NCI-H187 (cell line): ENCODE results near the gene DOCK7.
"Not testable (repeated sequence)": the region's sequence is repeated elsewhere in the genome, so short reads cannot be mapped to it uniquely, and the experiment has no call there.

Experiments
- DNase-seq, 2 experiments: peaks; one replicate each; lab custom pipeline; 2025; lab: John Stamatoyannopoulos, UW

The DOCK7 gene

DNA sequence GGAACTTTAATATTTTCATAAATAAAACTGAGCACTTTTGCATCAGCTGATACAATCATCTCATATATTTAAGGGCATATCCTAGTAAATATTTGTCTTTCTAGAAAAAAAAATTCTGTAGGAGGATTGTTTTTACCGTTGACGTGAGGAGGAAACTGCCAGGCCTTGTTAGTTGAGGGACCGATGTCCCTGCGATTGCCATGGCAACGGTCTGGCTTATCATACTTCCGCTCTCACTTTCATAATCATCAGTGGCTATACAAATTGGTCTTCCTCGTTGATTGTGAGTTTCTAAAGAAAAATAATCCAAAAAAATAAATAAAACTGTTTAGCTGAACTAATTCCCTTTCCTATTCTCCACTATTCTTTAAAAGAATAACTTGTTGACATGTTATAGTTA lies 160.2 kb downstream of the DOCK7 start:
- DNase-seq = no peak

GRCh38 chr1:62527346-62527745 lies 160.8 kb downstream of the DOCK7 start:
- not testable (repeated sequence) for DNase-seq

- DNase-seq = no peak
Observed at GRCh38 chr1:62523860-62524259, 164.3 kb downstream of the DOCK7 start.

GRCh38 chr1:62516600-62516999 lies 171.6 kb downstream of the DOCK7 start:
- no peak for DNase-seq

GRCh38 chr1:62514746-62515423 lies 173.3 kb downstream of the DOCK7 start:
- DNase-seq = no peak

DNA sequence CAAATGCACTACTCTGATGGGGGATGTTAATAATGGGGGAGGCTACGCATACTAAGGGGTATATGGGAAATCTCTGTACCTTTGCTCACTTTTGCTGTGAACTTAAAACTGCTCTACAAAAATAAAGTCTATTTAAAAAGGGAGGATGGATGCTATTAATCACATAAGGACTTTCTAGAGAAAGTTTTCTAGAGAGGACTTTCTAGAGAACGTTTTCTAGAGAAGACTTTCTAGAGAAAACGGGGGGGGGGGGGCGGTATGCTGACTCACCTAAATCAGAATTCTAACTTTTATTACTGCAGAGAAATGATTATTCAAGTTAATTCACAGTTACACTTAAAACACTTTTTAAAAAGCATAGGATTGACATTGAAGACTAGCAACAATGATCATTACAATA lies 175.2 kb downstream of the DOCK7 start:
- no peak for DNase-seq

DNA sequence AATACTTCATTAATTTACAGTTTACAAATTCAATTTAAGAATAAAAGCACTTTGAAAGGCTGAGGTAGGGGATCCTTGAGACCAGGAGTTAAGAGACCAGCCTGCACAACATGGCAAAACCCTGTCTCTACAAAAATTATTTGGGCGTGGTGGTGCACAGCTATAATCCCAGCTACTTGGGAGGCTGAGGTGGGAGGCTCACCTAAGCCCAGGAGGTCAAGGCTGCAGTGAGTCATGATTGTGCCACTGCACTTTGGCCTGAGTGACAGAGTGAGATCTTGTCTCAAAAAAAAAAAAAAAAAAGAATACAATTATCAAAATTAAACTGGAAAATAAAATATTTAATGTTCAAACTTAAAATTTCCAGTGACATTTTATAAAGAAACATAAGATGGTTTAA lies 179.2 kb downstream of the DOCK7 start:
- DNase-seq = no peak

- no peak for DNase-seq
Observed at GRCh38 chr1:62508187-62508758, 179.9 kb downstream of the DOCK7 start.

GRCh38 chr1:62500210-62500609 lies 188.0 kb downstream of the DOCK7 start:
- no peak for DNase-seq

- DNase-seq = no peak
Observed at GRCh38 chr1:62494137-62494536, 194.0 kb downstream of the DOCK7 start.

DNA sequence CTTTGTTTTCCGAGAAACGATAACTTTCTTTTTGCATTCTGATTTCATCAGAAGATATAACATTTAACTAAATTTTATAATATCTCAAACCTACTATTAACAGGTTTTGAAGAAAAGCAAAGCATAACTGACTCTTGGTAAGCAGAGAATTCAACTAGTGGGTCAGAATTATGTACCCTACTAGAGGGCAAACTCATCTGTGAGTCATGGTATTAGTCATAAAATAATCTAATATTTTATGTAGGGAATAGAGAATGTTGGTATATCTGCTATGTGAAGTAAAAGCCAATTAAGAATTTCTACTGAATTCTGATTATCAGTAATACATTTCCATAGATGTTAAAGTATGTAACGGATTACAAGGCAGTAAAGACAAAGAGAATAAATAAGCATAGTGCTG lies 194.5 kb downstream of the DOCK7 start:
- DNase-seq = no peak

DNA sequence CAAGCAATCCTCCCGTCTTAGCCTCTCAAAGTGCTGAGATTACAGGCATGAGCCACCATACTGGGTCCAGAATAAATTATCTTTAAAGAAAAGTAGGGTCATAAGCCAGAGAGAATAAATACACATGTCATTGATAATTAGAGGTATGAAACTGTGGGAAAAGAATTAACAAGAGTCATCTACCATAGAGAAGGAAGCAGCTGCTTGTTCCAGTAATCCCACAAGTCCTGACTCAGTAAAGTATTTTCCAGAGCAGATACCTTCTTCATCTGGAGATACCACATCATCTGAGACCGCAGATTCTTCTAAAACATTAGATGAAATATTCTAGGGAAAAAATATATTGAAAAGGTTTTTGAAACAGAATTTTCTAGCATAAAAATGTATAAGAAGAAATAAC lies 195.7 kb downstream of the DOCK7 start:
- no peak for DNase-seq

- DNase-seq = no peak
Observed at GRCh38 chr1:62487956-62488355, 200.2 kb downstream of the DOCK7 start.

- DNase-seq = no peak
Observed at GRCh38 chr1:62484824-62485468, 203.2 kb downstream of the DOCK7 start.

- DNase-seq = no peak
Observed at GRCh38 chr1:62481681-62482080, 206.5 kb downstream of the DOCK7 start.

- DNase-seq = no peak
Observed at GRCh38 chr1:62476525-62477219, 211.5 kb downstream of the DOCK7 start.

GRCh38 chr1:62467092-62467491 lies 221.1 kb downstream of the DOCK7 start:
- DNase-seq = no peak

DNA sequence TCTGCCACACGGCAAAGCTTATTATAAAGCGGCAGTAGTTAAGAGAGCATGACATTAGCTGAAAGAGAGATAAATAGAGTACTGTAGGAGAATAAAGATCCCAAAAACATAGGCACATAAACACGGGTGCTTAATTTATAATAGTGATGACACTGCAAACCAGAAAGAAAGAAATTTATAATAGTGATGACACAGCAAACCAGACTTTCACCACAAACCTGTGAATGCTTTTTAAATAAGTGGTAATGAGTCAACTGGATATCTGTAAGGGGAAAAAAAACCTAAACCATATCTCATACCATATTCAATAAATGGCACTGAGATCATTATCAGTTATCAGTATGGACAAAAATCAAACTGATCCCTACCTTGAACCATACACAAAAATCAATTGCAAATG lies 225.8 kb downstream of the DOCK7 start:
- no peak for DNase-seq

DNA sequence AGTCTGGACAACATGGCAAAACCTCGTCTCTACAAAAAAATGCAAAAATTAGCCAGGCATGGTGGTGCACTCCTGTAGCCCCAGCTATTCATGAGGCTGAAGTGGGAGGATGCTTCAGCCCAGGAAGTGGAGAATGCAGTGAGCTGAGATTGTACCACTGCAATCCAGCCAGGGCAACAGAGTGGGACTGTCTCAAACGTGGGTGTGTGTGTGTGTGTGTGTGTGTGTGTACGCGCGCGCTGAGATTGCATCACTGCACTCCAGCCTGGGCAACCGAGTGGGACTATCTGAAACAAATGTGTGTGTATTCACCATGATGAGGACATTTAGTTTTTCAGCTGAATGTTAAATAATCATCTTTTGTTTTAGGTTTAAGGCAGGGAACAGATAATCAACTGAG lies 230.2 kb downstream of the DOCK7 start:
- DNase-seq = no peak

GRCh38 chr1:62452951-62453350 lies 235.2 kb downstream of the DOCK7 start:
- no peak for DNase-seq

GRCh38 chr1:62450301-62450700 lies 237.9 kb downstream of the DOCK7 start:
- no peak for DNase-seq

DNA sequence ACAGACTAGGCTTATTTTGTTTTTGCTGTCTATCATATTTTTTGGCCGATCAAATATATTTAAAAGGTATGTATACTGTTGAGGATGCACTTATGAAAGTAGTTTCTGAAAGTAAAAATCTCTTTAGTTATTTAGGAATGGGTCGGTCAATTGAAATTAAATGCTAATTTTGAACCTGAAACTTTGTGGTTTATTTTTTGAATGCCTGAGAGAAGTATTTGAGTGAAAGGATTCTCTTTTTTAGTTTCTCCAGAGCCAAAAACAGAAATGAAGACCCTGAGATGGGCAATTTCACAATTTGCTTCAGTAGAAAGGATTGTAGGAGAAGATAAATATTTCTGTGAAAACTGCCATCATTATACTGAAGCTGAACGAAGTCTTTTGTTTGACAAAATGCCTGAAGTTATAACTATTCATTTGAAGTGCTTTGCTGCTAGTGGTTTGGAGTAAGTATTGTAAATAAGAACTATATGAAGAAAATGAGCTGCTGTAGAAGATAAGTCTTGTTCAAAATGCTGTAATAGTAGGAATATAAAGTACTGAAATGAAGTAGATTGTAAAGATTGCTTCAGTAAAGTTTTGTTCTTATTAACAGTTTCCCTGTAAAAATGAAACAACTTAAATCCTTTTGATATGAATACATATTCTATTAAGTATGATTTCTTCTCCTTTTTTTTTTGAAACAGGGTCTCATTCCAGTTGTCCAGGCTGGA lies 239.8 kb downstream of the DOCK7 start:
- no peak for DNase-seq
